GM12873 (cell line): ENCODE measurements around the gene ADAMTSL2.

Source experiments
- CTCF ChIP-seq: IDR thresholded peaks from 2 replicates; pipeline ENCODE4 v1.5.1; 2012; ENCODE audit warnings: low read depth, mild to moderate bottlenecking, moderate library complexity, low read length, control low read depth; ENCODE audit not compliant: insufficient read depth; ENCODE audit errors: missing control alignments

ADAMTSL2 gene

GRCh38 chr9:133570691-133571080 lies 36.2 kb downstream of the ADAMTSL2 start:
- TF ChIP-seq CTCF = no peak

GRCh38 chr9:133571391-133571890 lies 36.9 kb downstream of the ADAMTSL2 start:
- TF ChIP-seq CTCF = no peak

DNA sequence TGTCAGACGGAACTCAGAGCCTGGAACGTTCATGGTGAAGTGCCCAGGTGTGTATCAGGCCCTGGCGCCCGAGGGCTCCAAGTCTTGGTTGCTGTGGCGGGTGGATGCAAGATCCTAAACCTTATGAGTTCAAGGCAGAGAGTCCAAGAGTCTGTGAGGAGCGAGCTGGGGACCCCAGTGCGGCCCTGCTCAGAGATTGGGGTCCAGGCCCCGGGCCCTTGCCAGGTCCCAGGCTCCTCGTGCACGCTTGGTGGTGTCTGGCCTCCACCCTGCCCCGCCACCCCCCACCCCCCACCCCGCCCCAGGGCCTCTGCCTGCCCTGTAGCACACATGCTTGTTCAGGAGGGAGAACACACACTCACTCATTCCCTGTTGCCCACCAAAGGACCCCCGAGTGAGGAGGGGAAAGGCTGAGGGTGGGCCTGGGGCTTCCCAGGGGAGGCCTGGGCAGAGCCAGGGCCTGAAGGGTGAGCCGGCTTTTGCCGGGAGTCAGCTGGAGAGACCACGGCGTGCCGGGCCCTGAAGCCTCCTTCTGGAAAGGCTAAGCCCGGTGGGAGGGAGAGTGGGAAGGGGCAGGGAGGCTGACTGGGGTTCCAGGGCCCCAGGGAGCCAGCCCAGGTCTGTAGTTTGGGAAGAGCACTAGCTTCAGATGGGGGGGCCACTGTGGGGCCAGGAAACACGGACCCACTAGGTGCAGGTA lies 37.5 kb downstream of the ADAMTSL2 start:
- no peak for TF ChIP-seq CTCF

GRCh38 chr9:133572821-133573361 lies 38.4 kb downstream of the ADAMTSL2 start:
- no peak for TF ChIP-seq CTCF

DNA sequence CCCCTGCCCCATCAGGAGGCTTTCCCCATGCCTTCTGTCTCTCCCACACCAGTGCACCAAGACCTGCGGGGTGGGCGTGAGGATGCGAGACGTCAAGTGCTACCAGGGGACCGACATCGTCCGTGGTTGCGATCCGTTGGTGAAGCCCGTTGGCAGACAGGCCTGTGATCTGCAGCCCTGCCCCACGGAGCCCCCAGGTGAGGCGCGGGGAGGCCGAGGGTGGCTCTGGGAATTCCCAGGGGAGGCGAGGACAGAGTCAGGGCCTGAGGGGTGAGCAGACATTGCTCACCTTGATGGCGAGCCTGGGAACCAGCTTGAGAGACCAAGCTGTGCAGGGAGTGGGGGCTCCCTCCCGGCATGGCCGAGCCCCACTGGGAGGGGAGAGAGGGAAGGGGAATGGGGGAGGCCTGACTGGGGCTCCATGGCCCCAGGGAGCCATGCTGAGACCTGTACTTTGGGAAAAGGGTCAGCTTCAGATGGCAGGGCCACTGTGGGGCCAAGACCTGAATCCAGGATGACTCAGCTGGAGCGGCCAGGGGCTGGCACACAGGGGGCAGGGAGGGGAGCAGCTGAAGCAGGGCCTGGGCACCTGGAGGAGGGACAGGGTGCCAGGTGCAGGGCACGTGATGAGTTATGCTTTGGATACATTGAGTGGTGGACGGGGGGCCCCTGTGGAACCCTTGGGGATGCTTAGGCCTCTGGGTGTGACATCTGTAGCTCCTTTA lies 39.4 kb downstream of the ADAMTSL2 start:
- TF ChIP-seq CTCF = no peak

DNA sequence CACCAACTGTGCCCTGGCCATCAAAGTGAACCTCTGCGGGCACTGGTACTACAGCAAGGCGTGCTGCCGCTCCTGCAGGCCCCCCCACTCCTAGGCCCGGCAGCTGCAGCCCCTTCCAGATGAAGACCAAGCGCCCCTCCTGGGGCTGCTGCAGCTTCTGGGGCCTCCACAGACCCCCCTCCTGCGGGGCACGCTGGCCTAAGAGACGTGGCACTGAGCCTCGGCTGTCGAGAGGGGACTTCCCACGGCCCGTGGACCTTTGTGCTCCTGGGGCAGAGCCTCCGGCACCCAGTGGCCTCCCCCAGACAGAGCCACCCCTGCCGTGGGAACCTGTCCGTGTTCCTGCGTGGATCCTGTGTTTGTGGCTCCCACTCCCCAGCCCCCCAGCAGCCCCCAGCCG lies 40.3 kb downstream of the ADAMTSL2 start:
- no peak for TF ChIP-seq CTCF
